Neural progenitor cell (in vitro differentiated cells): ENCODE measurements around the gene UBE2QL1.

Source experiments
- CTCF ChIP-seq: fragments of 200-600 bp; sonication (generic); IDR thresholded peaks from 2 replicates; pipeline ENCODE4 v1.5.1; 2017; ENCODE audit warnings: antibody characterized with exemption, mild to moderate bottlenecking
- EZH2 ChIP-seq: fragments of 200-600 bp; sonication (generic); IDR thresholded peaks from 2 replicates; pipeline ENCODE4 v1.6.1; 2017; ENCODE audit warnings: antibody characterized with exemption, mild to moderate bottlenecking, moderate library complexity
- EZH2phosphoT487 ChIP-seq: fragments of 200-600 bp; sonication (generic); IDR thresholded peaks from 2 replicates; pipeline ENCODE4 v1.6.1; 2017; ENCODE audit warnings: antibody characterized with exemption

GRCh38 chr5:6471252-6471651 is 22.6 kb downstream of the UBE2QL1 start:
- TF ChIP-seq CTCF = no peak
- no peak for TF ChIP-seq EZH2
- TF ChIP-seq EZH2phosphoT487 = no peak
